WI38 (cell line): ENCODE measurements around the gene ENO3.
A peak's percentile ranks its signal among the peaks of the same experiment; 100 is the strongest.
"Not testable (repeated sequence)": the region's sequence is repeated elsewhere in the genome, so short reads cannot be mapped to it uniquely, and the experiment has no call there.

ENCODE experiments used
- H3K4me3 ChIP-seq: 2 replicates; pipeline ENCODE4 v1.5.1; 2011; ENCODE audit warnings: low read depth, mild to moderate bottlenecking, control low read depth, low read length
- CTCF ChIP-seq: IDR thresholded peaks from 2 replicates; pipeline ENCODE4 v1.5.1; 2012; ENCODE audit warnings: low read depth, mild to moderate bottlenecking, control low read depth, low read length

Gene ENO3

GRCh38 chr17:4950746-4951204 is at the start of gene ENO3:
Gene ENO3 (plus strand): TSS chr17:4951119. CDS start chr17:4951830, 711 bp downstream.
- H3K4me3 ChIP-seq = peak within 1 kb of the TSS; percentile 41
- TF ChIP-seq CTCF = no peak

GRCh38 chr17:4901648-4902344 is 49.1 kb upstream of the ENO3 start:
- no peak overlapping the region for H3K4me3 ChIP-seq
- no peak for TF ChIP-seq CTCF

GRCh38 chr17:4902540-4902939 is 48.4 kb upstream of the ENO3 start:
- TF ChIP-seq CTCF = no peak
- no peak overlapping the region for H3K4me3 ChIP-seq

GRCh38 chr17:4903051-4903818 is 47.7 kb upstream of the ENO3 start, which contains the start of gene CHRNE:
Gene CHRNE (minus strand): TSS chr17:4903098. CDS start chr17:4903063, 35 bp downstream.
- TF ChIP-seq CTCF = peak; percentile 53
- no peak within 1 kb of the TSS for H3K4me3 ChIP-seq

GRCh38 chr17:4906642-4907041 is 44.3 kb upstream of the ENO3 start:
- H3K4me3 ChIP-seq = not testable (repeated sequence)

GRCh38 chr17:4908301-4908700 is 42.6 kb upstream of the ENO3 start:
- no peak overlapping the region for H3K4me3 ChIP-seq
- TF ChIP-seq CTCF = no peak

- TF ChIP-seq CTCF = peak; percentile 75
- no peak overlapping the region for H3K4me3 ChIP-seq
Measured at GRCh38 chr17:4908711-4909496, 42.0 kb upstream of the ENO3 start.
